Osteoblast (primary cell): ENCODE results near the gene MTHFSD. TPM values are rescaled to one million over a fixed set of nuclear protein-coding genes. Genes with fewer than 3 reads are reported as not detected.

Experiments
- DNase-seq: peaks from one replicate; pipeline ENCODE4 v3.0.0; 2011; ENCODE audit warnings: low spot score, mixed read lengths; ENCODE audit not compliant: insufficient read length; ENCODE audit errors: missing footprints
- H2AFZ ChIP-seq: 2 replicates; pipeline ENCODE4 v1.6.0; 2011; ENCODE audit warnings: mild to moderate bottlenecking, low read length
- H3K27ac ChIP-seq: 2 replicates; pipeline ENCODE4 v1.5.1; 2011; ENCODE audit warnings: mild to moderate bottlenecking, low read depth, low read length, moderate library complexity
- H3K27me3 ChIP-seq: 2 replicates; pipeline ENCODE4 v1.6.0; 2012; ENCODE audit warnings: mild to moderate bottlenecking, control low read depth, inconsistent platforms, low read length, moderate library complexity; ENCODE audit not compliant: insufficient read depth
- H3K36me3 ChIP-seq: 2 replicates; pipeline ENCODE4 v1.5.1; 2011; ENCODE audit warnings: mild to moderate bottlenecking, low read length, control low read depth, moderate library complexity; ENCODE audit not compliant: insufficient read depth
- H3K4me1 ChIP-seq: 2 replicates; pipeline ENCODE4 v1.5.1; 2011; ENCODE audit warnings: mild to moderate bottlenecking, low read length, control low read depth, moderate library complexity; ENCODE audit not compliant: insufficient read depth
- H3K4me2 ChIP-seq: 2 replicates; pipeline ENCODE4 v1.6.0; 2011; ENCODE audit warnings: mild to moderate bottlenecking, low read length; ENCODE audit not compliant: insufficient read depth
- H3K4me3 ChIP-seq: fragments of 200-600 bp; sonication (generic); 3 replicates; pipeline ENCODE4 v1.5.1; 2012; ENCODE audit warnings: mild to moderate bottlenecking, low read length, inconsistent platforms; ENCODE audit not compliant: insufficient read depth
- H3K79me2 ChIP-seq: 2 replicates; pipeline ENCODE4 v1.6.0; 2012; ENCODE audit warnings: mild to moderate bottlenecking, low read length, control low read depth, inconsistent platforms; ENCODE audit not compliant: insufficient read depth
- H3K9me3 ChIP-seq: 2 replicates; pipeline ENCODE4 v1.5.1; 2011; ENCODE audit warnings: low read depth, low read length, control low read depth
- H4K20me1 ChIP-seq: 2 replicates; pipeline ENCODE4 v1.6.0; 2012; ENCODE audit warnings: mild to moderate bottlenecking, low read length, control low read depth; ENCODE audit not compliant: insufficient read depth
- CTCF ChIP-seq: IDR thresholded peaks from 2 replicates; pipeline ENCODE4 v1.5.1; 2011; ENCODE audit warnings: mild to moderate bottlenecking, low read depth, low read length, moderate library complexity; ENCODE audit errors: extremely low read depth
- total RNA-seq: library from RNA; depleted of rRNA; stranded (reverse); fragments of >200 nt; gene quantifications from 2 replicates; pipeline ENCODE4 v1.2.3, GENCODE V29; 2012

MTHFSD gene
- total RNA-seq, 1 donor = 18.5 TPM

- Histone ChIP-seq H3K36me3 (no peaks in the 10 kb centered on the region), H4K20me1 (peaks cover 4% of the 10 kb centered on the region), H3K27me3 (peaks cover 12% of the 10 kb centered on the region), H2AFZ (no peak overlapping the region), H3K27ac (no peak overlapping the region), H3K79me2 (no peaks in the 10 kb centered on the region), H3K4me1 (peaks cover 4% of the 10 kb centered on the region), H3K9me3 (no peaks in the 10 kb centered on the region), H3K4me2 (no peak overlapping the region), H3K4me3 (no peak overlapping the region)
- peak; percentile 37 for DNase-seq
- TF ChIP-seq CTCF = no peak
Measured at GRCh38 chr16:86528061-86528929, 26.7 kb downstream of the MTHFSD start.

DNA sequence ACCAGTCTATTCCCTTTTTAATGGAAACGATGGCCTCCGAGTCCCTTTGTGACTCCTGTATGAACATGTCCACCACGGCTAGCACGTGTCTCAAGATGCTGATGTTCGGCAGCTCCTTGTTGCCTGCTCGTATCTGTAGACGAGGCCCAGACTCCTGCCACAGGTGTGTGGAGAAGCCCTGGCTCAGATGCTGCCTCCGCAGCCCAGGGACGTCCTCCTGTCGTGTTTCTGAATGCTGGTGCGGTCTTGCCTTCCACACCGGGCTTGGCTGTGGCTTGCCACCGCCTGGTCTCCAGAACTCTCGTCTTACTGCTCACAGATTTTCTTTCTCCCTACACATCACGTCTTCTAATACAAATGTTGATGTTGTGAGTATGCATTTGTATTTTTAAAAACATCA is 27.7 kb downstream of the MTHFSD start:
- Histone ChIP-seq H3K79me2 (no peaks in the 10 kb centered on the region), H4K20me1 (peaks cover 4% of the 10 kb centered on the region), H3K4me2 (no peak overlapping the region), H2AFZ (no peak overlapping the region), H3K4me3 (no peak overlapping the region), H3K4me1 (peaks cover 4% of the 10 kb centered on the region), H3K36me3 (no peaks in the 10 kb centered on the region), H3K27me3 (peaks cover 22% of the 10 kb centered on the region), H3K9me3 (no peaks in the 10 kb centered on the region), H3K27ac (no peak overlapping the region)
- no peak for TF ChIP-seq CTCF
- peak; percentile 34 for DNase-seq

DNA sequence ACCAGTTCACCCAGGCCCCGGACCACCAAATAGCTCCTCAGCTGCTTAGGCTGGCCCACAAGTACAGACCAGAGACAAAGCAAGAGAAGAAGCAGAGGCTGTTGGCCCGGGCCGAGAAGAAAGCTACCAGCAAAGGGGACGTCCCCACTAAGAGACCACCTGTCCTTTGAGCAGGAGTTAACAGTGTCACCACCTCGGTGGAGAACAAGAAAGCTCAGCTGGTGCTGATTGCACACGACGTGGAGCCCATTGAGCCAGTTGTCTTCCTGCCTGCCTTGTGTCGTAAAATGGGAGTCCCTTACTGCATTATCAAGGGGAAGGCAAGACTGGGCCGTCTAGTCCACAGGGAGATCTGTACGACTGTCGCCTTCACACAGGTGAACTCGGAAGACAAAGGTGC is 29.3 kb downstream of the MTHFSD start:
- Histone ChIP-seq H3K4me3 (no peak overlapping the region), H3K4me2 (no peak overlapping the region), H3K4me1 (peaks cover 8% of the 10 kb centered on the region), H2AFZ (no peak overlapping the region), H3K9me3 (no peaks in the 10 kb centered on the region), H4K20me1 (peaks cover 4% of the 10 kb centered on the region), H3K36me3 (no peaks in the 10 kb centered on the region), H3K27me3 (peaks cover 38% of the 10 kb centered on the region), H3K27ac (no peak overlapping the region), H3K79me2 (no peaks in the 10 kb centered on the region)
- DNase-seq = no peak
- TF ChIP-seq CTCF = no peak

DNA sequence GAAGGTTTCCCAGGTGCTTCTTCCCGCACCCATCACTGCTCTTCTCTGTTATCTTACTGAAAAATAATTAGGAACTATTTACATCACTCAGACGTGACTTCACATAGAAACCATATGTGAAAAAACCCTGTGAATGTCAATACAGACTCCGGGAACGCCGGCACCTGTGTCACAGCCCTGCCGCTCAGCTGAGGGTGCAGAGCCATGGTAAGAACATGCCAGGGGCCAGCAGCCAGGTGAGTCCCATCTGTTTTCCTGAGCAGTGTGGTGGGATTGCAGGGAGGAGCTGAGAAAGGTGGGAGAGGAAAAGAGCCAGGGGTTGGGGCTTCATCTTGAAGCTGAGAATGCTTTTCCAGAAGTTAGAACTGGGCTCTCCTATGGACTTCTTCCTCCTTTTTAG is 31.0 kb downstream of the MTHFSD start:
- H3K9me3 ChIP-seq = no peaks in the 10 kb centered on the region
- H3K27ac ChIP-seq = no peak overlapping the region
- H3K79me2 ChIP-seq = no peaks in the 10 kb centered on the region

More for the DNA sequence above, 31.0 kb downstream of the MTHFSD start:
- H3K4me1 ChIP-seq = peaks cover 12% of the 10 kb centered on the region
- H3K4me3 ChIP-seq = no peak overlapping the region
- H3K4me2 ChIP-seq = no peak overlapping the region
- peak; percentile 42 for DNase-seq
- TF ChIP-seq CTCF = no peak
- peaks cover 50% of the 10 kb centered on the region for H3K27me3 ChIP-seq
- H3K36me3 ChIP-seq = no peaks in the 10 kb centered on the region
- no peak overlapping the region for H2AFZ ChIP-seq
- H4K20me1 ChIP-seq = no peaks in the 10 kb centered on the region
